ENCODE measurements around the gene SHD. TPM values are rescaled to one million over a fixed set of nuclear protein-coding genes. Genes with fewer than 3 reads are reported as not detected.

The SHD gene
- total and polyA plus RNA-seq, 9 of the 15 experiments (the other 6 are each of a cell fraction or from before 2014, with no cell fraction given) = 0.05 to 0.62 (median 0.15) TPM; not detected in 5

GRCh38 chr19:4277191-4277696, 1.8 kb upstream of the SHD start (continued):
- TF ChIP-seq, protein P1, sequence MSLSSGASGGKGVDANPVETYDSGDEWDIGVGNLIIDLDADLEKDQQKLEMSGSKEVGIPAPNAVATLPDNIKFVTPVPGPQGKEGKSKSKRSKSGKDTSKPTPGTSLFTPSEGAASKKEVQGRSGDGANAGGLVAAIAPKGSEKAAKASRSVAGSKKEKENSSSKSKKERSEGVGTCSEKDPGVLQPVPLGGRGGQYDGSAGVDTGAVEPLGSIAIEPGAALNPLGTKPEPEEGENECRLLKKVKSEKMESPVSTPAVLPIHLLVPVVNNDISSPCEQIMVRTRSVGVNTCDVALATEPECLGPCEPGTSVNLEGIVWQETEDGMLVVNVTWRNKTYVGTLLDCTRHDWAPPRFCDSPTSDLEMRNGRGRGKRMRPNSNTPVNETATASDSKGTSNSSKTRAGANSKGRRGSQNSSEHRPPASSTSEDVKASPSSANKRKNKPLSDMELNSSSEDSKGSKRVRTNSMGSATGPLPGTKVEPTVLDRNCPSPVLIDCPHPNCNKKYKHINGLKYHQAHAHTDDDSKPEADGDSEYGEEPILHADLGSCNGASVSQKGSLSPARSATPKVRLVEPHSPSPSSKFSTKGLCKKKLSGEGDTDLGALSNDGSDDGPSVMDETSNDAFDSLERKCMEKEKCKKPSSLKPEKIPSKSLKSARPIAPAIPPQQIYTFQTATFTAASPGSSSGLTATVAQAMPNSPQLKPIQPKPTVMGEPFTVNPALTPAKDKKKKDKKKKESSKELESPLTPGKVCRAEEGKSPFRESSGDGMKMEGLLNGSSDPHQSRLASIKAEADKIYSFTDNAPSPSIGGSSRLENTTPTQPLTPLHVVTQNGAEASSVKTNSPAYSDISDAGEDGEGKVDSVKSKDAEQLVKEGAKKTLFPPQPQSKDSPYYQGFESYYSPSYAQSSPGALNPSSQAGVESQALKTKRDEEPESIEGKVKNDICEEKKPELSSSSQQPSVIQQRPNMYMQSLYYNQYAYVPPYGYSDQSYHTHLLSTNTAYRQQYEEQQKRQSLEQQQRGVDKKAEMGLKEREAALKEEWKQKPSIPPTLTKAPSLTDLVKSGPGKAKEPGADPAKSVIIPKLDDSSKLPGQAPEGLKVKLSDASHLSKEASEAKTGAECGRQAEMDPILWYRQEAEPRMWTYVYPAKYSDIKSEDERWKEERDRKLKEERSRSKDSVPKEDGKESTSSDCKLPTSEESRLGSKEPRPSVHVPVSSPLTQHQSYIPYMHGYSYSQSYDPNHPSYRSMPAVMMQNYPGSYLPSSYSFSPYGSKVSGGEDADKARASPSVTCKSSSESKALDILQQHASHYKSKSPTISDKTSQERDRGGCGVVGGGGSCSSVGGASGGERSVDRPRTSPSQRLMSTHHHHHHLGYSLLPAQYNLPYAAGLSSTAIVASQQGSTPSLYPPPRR (CRISPR knock-in tag; IDR thresholded peaks at IDR 0.05; ENCODE audit: borderline replicate concordance) = no peak
- TF ChIP-seq RFX1 (IDR thresholded peaks at IDR 0.05) = no peak
- TF ChIP-seq GABPB2 (CRISPR knock-in tag; conservative IDR thresholded peaks at IDR 0.05) = no peak
- TF ChIP-seq PKNOX1 (IDR thresholded peaks at IDR 0.05) = peak; percentile 6; the same call in 1 of the 2 replicates
- peak; percentile 96 for TF ChIP-seq BCOR (IDR thresholded peaks at IDR 0.05)
- TF ChIP-seq ARNT (IDR thresholded peaks at IDR 0.05) = no peak
- TF ChIP-seq, protein P2, sequence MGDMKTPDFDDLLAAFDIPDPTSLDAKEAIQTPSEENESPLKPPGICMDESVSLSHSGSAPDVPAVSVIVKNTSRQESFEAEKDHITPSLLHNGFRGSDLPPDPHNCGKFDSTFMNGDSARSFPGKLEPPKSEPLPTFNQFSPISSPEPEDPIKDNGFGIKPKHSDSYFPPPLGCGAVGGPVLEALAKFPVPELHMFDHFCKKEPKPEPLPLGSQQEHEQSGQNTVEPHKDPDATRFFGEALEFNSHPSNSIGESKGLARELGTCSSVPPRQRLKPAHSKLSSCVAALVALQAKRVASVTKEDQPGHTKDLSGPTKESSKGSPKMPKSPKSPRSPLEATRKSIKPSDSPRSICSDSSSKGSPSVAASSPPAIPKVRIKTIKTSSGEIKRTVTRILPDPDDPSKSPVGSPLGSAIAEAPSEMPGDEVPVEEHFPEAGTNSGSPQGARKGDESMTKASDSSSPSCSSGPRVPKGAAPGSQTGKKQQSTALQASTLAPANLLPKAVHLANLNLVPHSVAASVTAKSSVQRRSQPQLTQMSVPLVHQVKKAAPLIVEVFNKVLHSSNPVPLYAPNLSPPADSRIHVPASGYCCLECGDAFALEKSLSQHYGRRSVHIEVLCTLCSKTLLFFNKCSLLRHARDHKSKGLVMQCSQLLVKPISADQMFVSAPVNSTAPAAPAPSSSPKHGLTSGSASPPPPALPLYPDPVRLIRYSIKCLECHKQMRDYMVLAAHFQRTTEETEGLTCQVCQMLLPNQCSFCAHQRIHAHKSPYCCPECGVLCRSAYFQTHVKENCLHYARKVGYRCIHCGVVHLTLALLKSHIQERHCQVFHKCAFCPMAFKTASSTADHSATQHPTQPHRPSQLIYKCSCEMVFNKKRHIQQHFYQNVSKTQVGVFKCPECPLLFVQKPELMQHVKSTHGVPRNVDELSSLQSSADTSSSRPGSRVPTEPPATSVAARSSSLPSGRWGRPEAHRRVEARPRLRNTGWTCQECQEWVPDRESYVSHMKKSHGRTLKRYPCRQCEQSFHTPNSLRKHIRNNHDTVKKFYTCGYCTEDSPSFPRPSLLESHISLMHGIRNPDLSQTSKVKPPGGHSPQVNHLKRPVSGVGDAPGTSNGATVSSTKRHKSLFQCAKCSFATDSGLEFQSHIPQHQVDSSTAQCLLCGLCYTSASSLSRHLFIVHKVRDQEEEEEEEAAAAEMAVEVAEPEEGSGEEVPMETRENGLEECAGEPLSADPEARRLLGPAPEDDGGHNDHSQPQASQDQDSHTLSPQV (IDR thresholded peaks at IDR 0.05) = no peak
- no peak for TF ChIP-seq ZNF584 (CRISPR knock-in tag; IDR thresholded peaks at IDR 0.05; ENCODE audit: low read depth)
- TF ChIP-seq, protein P3, sequence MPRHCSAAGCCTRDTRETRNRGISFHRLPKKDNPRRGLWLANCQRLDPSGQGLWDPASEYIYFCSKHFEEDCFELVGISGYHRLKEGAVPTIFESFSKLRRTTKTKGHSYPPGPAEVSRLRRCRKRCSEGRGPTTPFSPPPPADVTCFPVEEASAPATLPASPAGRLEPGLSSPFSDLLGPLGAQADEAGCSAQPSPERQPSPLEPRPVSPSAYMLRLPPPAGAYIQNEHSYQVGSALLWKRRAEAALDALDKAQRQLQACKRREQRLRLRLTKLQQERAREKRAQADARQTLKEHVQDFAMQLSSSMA (CRISPR knock-in tag; IDR thresholded peaks at IDR 0.05) = no peak
- TF ChIP-seq SRSF1 (IDR thresholded peaks at IDR 0.05; ENCODE audit: low read depth, low read length) = no peak
- no peak for TF ChIP-seq SLC30A9 (CRISPR knock-in tag; IDR thresholded peaks at IDR 0.05)
- no peak for TF ChIP-seq ZNF75A (CRISPR knock-in tag; IDR thresholded peaks at IDR 0.05)
- peak; percentile 72 to 88 for TF ChIP-seq KDM1A (IDR thresholded peaks at IDR 0.05)
- no peak for TF ChIP-seq SRF (CRISPR knock-in tag; IDR thresholded peaks at IDR 0.05)
- TF ChIP-seq ETV1 (tag; conservative IDR thresholded peaks at IDR 0.05; ENCODE audit: low read depth) = no peak
- TF ChIP-seq, protein P4, sequence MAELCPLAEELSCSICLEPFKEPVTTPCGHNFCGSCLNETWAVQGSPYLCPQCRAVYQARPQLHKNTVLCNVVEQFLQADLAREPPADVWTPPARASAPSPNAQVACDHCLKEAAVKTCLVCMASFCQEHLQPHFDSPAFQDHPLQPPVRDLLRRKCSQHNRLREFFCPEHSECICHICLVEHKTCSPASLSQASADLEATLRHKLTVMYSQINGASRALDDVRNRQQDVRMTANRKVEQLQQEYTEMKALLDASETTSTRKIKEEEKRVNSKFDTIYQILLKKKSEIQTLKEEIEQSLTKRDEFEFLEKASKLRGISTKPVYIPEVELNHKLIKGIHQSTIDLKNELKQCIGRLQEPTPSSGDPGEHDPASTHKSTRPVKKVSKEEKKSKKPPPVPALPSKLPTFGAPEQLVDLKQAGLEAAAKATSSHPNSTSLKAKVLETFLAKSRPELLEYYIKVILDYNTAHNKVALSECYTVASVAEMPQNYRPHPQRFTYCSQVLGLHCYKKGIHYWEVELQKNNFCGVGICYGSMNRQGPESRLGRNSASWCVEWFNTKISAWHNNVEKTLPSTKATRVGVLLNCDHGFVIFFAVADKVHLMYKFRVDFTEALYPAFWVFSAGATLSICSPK (IDR thresholded peaks at IDR 0.05; ENCODE audit: borderline replicate concordance) = no peak
